ENCODE data around the gene C3.
A peak's percentile ranks its signal among the peaks of the same experiment; 100 is the strongest.
"Not testable (repeated sequence)": the region's sequence is repeated elsewhere in the genome, so short reads cannot be mapped to it uniquely, and the experiment has no call there.

C3 gene

DNA sequence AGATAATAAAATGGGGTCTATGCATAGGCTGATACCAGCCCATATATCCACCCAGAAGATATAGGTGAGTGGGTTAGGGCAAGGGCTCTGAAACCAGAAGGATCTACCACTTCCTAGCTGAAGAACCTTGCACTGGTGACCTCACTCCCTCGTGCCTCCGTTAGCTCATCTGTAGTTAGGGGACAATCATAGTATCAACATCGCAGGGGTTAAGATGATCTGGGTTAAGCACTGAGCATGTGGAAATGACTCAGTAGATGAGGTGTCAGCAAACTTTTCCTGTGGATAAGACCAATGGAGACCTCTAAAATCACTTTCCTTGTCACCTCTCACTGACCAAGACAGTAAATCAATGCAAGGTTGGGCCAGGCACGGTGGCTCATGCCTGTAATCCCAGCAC, 81.0 kb downstream of the C3 start:
- TF ChIP-seq, protein P1, sequence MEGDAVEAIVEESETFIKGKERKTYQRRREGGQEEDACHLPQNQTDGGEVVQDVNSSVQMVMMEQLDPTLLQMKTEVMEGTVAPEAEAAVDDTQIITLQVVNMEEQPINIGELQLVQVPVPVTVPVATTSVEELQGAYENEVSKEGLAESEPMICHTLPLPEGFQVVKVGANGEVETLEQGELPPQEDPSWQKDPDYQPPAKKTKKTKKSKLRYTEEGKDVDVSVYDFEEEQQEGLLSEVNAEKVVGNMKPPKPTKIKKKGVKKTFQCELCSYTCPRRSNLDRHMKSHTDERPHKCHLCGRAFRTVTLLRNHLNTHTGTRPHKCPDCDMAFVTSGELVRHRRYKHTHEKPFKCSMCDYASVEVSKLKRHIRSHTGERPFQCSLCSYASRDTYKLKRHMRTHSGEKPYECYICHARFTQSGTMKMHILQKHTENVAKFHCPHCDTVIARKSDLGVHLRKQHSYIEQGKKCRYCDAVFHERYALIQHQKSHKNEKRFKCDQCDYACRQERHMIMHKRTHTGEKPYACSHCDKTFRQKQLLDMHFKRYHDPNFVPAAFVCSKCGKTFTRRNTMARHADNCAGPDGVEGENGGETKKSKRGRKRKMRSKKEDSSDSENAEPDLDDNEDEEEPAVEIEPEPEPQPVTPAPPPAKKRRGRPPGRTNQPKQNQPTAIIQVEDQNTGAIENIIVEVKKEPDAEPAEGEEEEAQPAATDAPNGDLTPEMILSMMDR (IDR thresholded peaks at IDR 0.05; ENCODE audit: low read depth, low read length, missing control alignments) = no peak
- H3K4me3 ChIP-seq (replicated peaks; ENCODE audit: low read depth, low read length) = no peak overlapping the region
- no peak for DNase-seq (ENCODE audit: extremely low read depth, low read depth)

DNA sequence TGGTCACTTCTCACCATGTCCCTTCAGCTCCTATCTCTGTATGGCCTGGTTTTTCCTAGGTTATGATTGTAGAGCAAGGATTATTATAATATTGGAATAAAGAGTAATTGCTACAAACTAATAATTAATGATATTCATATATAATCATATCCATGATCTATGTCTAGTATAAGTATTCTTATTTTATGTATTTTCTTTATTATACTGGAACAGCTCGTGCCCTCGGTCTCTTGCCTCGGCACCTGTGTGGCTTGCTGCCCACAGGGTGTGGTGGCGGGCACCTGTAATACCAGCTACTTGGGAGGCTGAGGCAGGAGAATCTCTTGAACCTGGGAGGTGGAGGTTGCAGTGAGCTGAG, 87.0 kb downstream of the C3 start:
- not testable (repeated sequence) for H3K4me3 ChIP-seq (replicated peaks; ENCODE audit: low read depth, low read length); DNase-seq (ENCODE audit: extremely low read depth, low read depth)

DNA sequence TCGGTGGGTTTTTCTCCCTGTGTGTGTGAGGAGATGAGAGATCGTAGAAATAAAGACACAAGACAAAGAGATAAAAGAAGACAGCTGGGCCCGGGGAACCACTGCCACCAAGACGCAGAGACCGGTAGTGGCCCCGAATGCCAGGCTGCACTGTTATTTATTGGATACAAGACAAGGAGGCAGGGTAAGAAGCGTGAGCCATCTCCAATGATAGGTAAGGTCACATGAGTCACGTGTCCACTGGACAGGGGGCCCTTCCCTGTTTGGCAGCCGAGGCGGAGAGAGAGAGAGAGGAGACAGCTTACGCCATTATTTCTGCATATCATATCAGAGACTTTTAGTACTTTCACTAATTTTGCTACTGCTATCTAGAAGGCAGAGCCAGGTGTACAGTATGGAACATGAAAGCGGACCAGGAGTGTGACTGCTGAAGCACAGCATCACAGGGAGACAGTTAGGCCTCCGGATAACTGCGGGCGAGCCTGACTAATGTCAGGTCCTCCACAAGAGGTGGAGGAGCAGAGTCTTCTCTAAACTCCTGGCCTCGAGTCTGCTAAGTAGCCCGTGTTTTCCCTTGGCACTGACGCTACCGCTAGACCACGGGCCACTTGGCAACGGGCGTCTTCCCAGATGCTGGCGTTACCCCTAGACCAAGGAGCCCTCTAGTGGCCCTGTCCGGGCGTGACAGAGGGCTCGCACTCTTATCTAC, 87.5 kb downstream of the C3 start:
- DNase-seq (ENCODE audit: extremely low read depth, low read depth) = peak; percentile 31
- TF ChIP-seq, protein P1 (IDR thresholded peaks at IDR 0.05; ENCODE audit: low read depth, low read length, missing control alignments) = peak; percentile 73
- H3K4me3 ChIP-seq (replicated peaks; ENCODE audit: low read depth, low read length) = not testable (repeated sequence)

DNA sequence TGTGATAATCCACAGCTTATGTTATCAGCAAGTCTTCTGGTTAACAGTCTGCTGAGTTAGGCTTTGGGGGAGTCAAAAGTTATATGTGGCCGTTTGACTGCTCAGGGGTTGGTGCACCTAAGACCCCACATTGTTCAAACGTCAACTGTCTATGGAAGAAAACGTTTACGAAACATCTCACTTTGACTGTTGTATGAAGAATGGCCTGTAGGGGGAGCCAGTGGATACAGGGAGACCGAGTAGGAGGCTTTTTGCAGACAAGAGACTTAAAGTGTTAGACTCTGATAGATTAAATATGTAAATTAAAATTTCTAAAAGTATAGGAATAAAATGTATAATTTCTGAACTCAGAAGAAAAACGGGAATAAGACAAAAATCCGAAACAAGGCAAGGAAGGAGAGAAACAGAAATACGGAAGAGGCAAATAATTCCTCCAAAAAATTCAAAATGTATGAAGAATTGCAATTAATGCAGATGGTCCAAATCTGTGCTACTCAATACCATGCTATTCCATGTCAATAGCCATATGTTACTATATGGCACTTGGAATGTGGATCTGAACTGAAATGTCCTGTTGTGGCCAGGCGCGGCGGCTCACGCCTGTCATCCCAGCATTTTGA, 88.3 kb downstream of the C3 start:
- peak; percentile 52 for DNase-seq (ENCODE audit: extremely low read depth, low read depth)
- TF ChIP-seq, protein P1 (IDR thresholded peaks at IDR 0.05; ENCODE audit: low read depth, low read length, missing control alignments) = peak; percentile 87
- H3K4me3 ChIP-seq (replicated peaks; ENCODE audit: low read depth, low read length) = no peak overlapping the region

Data from HFF-Myc (cell line).